Body of pancreas (tissue), 4 donors: ENCODE results near the gene RNLS. TPM values are rescaled to one million over a fixed set of nuclear protein-coding genes. Genes with fewer than 3 reads are reported as not detected.

Experiments
- ATAC-seq: fragments of 150-250 bp; one replicate; pipeline ENCODE4 v1.9.1; 2016
- DNase-seq, 4 donors: peaks; one replicate each; pipeline ENCODE4 v3.0.0-alpha.2; 2019
- H3K27ac ChIP-seq, 4 donors: fragments of 200-600 bp; sonication (generic); 1 replicate in 3 of 4; 2 replicates in 1 of 4; pipeline versions ENCODE4 v1.5.1 to v1.6.1; 2016 to 2019; ENCODE audit warnings: mild to moderate bottlenecking in 1 of 4, mixed read lengths in 1 of 4, moderate library complexity in 1 of 4
- H3K27me3 ChIP-seq, 2 donors: fragments of 200-600 bp; sonication (generic); one replicate each; pipeline ENCODE4 v1.6.0; 2016; ENCODE audit warnings: mild to moderate bottlenecking in 1 of 2
- H3K36me3 ChIP-seq, 2 donors: fragments of 200-600 bp; sonication (generic); replicated peaks in 1 of 2; 2 replicates each; pipeline ENCODE4 v1.5.1; 2016; ENCODE audit warnings: low read depth in 2 of 2; ENCODE audit not compliant: insufficient read depth in 1 of 2
- H3K4me1 ChIP-seq: fragments of 200-600 bp; sonication (generic); one replicate; pipeline ENCODE4 v1.6.0; 2016
- H3K4me3 ChIP-seq, 2 donors: fragments of 200-600 bp; sonication (generic); 1 replicate in 1 of 2; 2 replicates in 1 of 2; pipeline ENCODE4 v1.5.1; 2016 to 2019
- H3K9me3 ChIP-seq, 3 donors: fragments of 200-600 bp; sonication (generic); 1 replicate in 2 of 3; 2 replicates in 1 of 3; pipeline ENCODE4 v1.5.1; 2016
- CTCF ChIP-seq, 7 experiments: fragments of 450-650 bp in 4 of 7; fragments of 200-600 bp in 3 of 7; sonication (generic) in 3 of 7; IDR thresholded peaks; one replicate each; pipeline ENCODE4 v1.5.1; 2016 to 2019; ENCODE audit warnings: antibody characterized with exemption in 7 of 7
- POLR2A ChIP-seq, 3 donors: fragments of 450-650 bp; IDR thresholded peaks; one replicate each; pipeline ENCODE4 v1.6.1; 2016; ENCODE audit warnings: antibody characterized with exemption in 3 of 3, mild to moderate bottlenecking in 2 of 3
- WGBS, 2 donors: methylation state at CpG; one replicate each; pipeline ENCODE4 v1.1.5; 2017; 5-methylcytosine and 5-hydroxymethylcytosine counted together
- intact Hi-C: fragments of 100-400 bp; cut with DNase I; formaldehyde crosslinking; loops from one replicate; pipeline ENCODE4 v1.15.1; 2023
- total RNA-seq, 2 donors: library from RNA; depleted of rRNA; stranded (reverse); fragments of >200 nt; gene quantifications; one replicate each; pipeline ENCODE4 v1.1.0, GENCODE V29; 2016

The RNLS gene
- total RNA-seq, 2 donors from 2014 or later: 7.9 to 26.5 TPM

GRCh38 chr10:88505265-88505664 lies 77.9 kb downstream of the RNLS start:
- no peaks in the 10 kb centered on the region for H3K36me3 ChIP-seq
- no peak overlapping the region for H3K4me3 ChIP-seq
- intact Hi-C loops: no loop called here
- no peaks in the 10 kb centered on the region for H3K4me1 ChIP-seq
- H3K9me3 ChIP-seq: no peaks in the 10 kb centered on the region
- no peak overlapping the region for H3K27ac ChIP-seq
- TF ChIP-seq POLR2A (IDR thresholded peaks at IDR 0.05): no peak
- TF ChIP-seq CTCF (IDR thresholded peaks at IDR 0.05): no peak
- WGBS, 2 donors: 76 to 100% methylated on average over 1 of the region's 1 CpG
- DNase-seq: no peak
- no peaks in the 10 kb centered on the region for H3K27me3 ChIP-seq
- no peak for ATAC-seq

- Histone ChIP-seq H3K36me3 (no peaks in the 10 kb centered on the region), H3K9me3 (no peaks in the 10 kb centered on the region), H3K4me3 (no peak overlapping the region), H3K27me3 (no peaks in the 10 kb centered on the region), H3K4me1 (no peaks in the 10 kb centered on the region), H3K27ac (no peak overlapping the region)
- intact Hi-C loops: no loop called here
- WGBS, 2 donors: 92 to 97% methylated on average over 2 of the region's 2 CpGs
- DNase-seq (no peak), ATAC-seq (no peak)
- no peak for TF ChIP-seq CTCF (IDR thresholded peaks at IDR 0.05)
- no peak for TF ChIP-seq POLR2A (IDR thresholded peaks at IDR 0.05)
These were observed 82.5 kb downstream of the RNLS start for GRCh38 chr10:88500656-88501055.

GRCh38 chr10:88499569-88500470 lies 83.3 kb downstream of the RNLS start:
- Histone ChIP-seq H3K4me3 (no peak overlapping the region), H3K4me1 (no peaks in the 10 kb centered on the region), H3K36me3 (no peaks in the 10 kb centered on the region), H3K27ac (no peak overlapping the region), H3K9me3 (no peaks in the 10 kb centered on the region), H3K27me3 (no peaks in the 10 kb centered on the region)
- no peak for ATAC-seq
- DNase-seq: no peak
- TF ChIP-seq POLR2A (IDR thresholded peaks at IDR 0.05) (no peak), CTCF (IDR thresholded peaks at IDR 0.05) (no peak)
- intact Hi-C loops: no loop called here
- 83 to 87% methylated on average over 6 of the region's 6 CpGs for WGBS, 2 donors

- no peaks in the 10 kb centered on the region for H3K27me3 ChIP-seq
- no peaks in the 10 kb centered on the region for H3K4me1 ChIP-seq
- no peak overlapping the region for H3K27ac ChIP-seq
- H3K9me3 ChIP-seq: no peaks in the 10 kb centered on the region
- 85 to 89% methylated on average over 1 of the region's 1 CpG for WGBS, 2 donors
- TF ChIP-seq CTCF (IDR thresholded peaks at IDR 0.05): no peak
- TF ChIP-seq POLR2A (IDR thresholded peaks at IDR 0.05): no peak
- DNase-seq (no peak), ATAC-seq (no peak)
- intact Hi-C loops: no loop called here
- no peaks in the 10 kb centered on the region for H3K36me3 ChIP-seq
- H3K4me3 ChIP-seq: no peak overlapping the region
These were observed 85.2 kb downstream of the RNLS start for GRCh38 chr10:88497913-88498312.

- Histone ChIP-seq H3K27me3 (no peaks in the 10 kb centered on the region), H3K9me3 (no peaks in the 10 kb centered on the region), H3K36me3 (no peaks in the 10 kb centered on the region), H3K27ac (no peak overlapping the region), H3K4me3 (no peak overlapping the region), H3K4me1 (no peaks in the 10 kb centered on the region)
- intact Hi-C loops: no loop called here
- ATAC-seq (no peak), DNase-seq (no peak)
- no peak for TF ChIP-seq CTCF (IDR thresholded peaks at IDR 0.05)
- no peak for TF ChIP-seq POLR2A (IDR thresholded peaks at IDR 0.05)
These were observed 88.6 kb downstream of the RNLS start for GRCh38 chr10:88494537-88494936.
